GM18867 (cell line): Measurements from ENCODE around the gene MAN1C1.

Experiments used
- ATAC-seq: cut with Tn5 transposase; IDR thresholded peaks from one replicate; pipeline ENCODE4 v1.9.1; 2021; ENCODE audit warnings: mild to moderate bottlenecking, moderate library complexity; ENCODE audit not compliant: unreplicated experiment

The MAN1C1 gene

GRCh38 chr1:25754470-25755181 lies 138.0 kb downstream of the MAN1C1 start:
- no peak for ATAC-seq

DNA sequence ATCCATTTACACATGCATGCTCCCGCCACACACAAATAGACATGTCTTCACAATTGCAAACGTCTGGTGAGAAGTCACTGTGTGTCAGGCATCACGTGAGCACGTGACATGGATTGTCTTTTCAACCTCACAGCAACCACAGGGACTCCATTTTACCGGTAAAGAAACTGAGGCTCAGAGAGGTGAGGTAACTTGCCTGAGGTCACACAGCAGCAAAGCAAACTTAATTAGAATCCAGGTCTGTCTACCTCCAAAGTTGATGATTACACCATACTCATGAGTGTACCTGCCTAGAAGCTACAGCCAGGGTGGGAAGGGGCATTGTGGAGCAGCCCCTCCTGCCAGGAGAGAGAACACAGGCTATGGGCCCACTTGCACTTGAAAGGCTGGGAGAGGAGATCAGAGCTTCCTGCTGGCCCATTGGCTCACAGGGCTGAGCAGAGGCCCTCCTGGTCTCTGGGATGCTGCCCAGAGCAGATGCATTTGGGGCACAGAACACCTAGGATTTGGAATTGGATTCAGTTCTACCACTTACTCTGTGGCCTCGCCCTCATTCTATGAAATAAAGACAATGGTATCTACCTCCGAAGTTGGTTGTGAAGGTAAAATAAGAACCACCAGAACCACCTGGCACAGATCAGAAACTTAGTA lies 139.0 kb downstream of the MAN1C1 start:
- no peak for ATAC-seq

GRCh38 chr1:25756215-25756614 lies 139.6 kb downstream of the MAN1C1 start:
- no peak for ATAC-seq

GRCh38 chr1:25757151-25757845 lies 140.7 kb downstream of the MAN1C1 start:
- no peak for ATAC-seq

DNA sequence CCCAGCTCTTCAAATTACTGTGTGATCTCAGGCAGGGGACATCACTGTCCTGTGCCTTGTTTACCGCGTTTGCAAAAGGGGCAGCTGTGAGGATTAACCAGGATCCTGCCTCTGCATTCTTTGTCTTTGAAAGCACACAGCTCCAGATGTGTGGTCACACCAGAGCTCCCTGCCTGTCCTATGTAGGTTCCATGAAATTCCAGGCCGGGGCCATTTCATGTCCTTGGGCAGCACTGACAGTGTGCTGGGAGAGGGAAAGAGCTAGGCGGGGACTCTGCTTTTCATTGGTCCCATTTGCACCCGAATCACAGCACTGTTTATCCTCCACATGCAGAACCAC lies 141.2 kb downstream of the MAN1C1 start:
- ATAC-seq: no peak

DNA sequence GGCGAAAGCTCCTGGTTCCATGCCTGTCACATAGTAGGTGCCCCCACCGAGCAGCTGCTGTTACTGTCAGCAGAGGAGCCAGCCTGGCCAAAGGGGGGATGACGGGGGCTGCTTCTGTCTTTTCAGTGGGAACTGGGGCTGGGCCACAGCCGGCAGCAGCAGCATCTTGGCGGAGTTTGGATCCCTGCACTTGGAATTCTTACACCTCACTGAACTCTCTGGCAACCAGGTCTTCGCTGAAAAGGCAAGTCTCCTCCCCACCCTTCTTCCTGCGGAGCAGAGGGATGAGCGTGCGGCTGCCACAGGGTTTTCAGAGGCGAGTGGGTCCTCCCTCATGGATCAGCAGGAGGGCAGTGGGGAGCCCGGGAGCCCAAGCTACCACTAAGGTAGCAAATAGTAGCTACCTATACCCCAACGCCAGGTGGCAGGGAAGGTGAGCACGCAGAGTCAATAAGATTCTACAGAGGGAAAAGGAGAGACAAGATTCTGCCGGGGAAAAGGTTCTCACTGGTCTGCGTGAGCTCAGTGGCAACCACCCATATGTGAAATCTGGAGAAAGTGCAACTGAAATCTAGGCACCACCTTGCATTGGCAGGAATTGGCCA lies 142.0 kb downstream of the MAN1C1 start:
- no peak for ATAC-seq

GRCh38 chr1:25760122-25760719 lies 143.6 kb downstream of the MAN1C1 start:
- no peak for ATAC-seq

DNA sequence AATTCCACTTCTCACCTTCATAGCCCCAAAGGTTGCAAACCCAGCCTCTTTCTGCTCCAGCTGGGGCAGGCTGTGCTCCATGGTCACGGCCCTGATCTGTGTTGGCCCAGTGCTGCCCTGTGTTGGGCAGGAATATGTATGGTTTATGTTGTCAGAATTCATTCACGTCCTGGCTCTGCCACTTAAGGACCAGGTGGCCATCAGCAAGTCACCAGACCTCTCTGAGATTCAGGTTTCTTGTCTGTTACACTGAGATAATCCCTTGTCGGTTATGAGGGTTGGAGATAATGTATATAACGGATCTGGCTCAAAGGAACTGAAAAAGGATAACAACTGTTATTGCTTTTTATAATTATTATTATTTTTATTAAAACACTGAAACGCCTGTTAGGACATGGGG lies 144.3 kb downstream of the MAN1C1 start:
- no peak for ATAC-seq

GRCh38 chr1:25763493-25763892 lies 146.9 kb downstream of the MAN1C1 start:
- no peak for ATAC-seq

- no peak for ATAC-seq
Measured at GRCh38 chr1:25765136-25765922, 148.7 kb downstream of the MAN1C1 start.

DNA sequence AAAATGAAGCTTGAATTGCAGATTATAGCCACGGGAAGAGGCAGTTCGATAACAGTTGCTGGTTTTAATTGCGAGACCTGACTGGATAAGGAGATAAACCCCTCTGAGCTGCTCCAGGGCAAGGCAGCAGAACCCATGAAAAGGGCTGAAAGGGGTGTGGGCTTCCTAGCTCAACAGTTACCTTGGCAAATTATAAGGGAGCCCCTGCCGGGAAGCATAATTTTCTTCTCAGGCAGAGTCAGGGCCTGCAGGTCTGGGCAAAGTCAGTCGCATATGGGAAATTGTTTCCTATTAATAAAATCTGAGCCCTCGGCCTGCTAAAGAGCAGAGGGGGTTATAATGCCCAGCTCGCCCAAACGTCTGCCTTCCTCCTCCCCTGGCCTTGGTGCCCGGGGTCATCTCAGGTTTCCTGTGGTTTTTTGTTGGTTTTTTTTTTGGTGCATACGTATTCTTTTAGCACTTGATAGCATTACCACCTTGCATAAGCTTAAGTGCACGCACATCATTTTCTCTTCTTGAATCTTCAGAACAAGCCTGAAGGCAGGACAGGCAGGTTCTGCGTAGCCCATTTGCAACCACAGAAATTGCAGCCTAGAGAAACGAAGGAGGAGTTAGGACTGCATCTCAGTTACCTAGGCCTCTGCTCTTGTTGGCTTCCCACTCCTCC lies 149.5 kb downstream of the MAN1C1 start:
- no peak for ATAC-seq

GRCh38 chr1:25766721-25767436 lies 150.3 kb downstream of the MAN1C1 start:
- ATAC-seq: no peak

DNA sequence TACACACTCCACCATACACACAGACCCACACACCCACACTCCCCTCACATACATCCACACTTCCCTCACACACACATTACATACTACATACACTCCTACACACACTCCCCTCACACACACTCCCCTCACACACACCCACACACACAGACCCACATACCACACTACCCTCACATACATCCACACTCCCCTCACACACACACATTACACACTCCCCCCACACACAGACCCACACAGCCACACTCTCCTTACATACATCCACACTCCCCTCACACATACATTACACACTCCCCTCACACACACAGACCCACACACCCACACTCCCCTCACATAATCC lies 150.8 kb downstream of the MAN1C1 start:
- ATAC-seq: no peak

DNA sequence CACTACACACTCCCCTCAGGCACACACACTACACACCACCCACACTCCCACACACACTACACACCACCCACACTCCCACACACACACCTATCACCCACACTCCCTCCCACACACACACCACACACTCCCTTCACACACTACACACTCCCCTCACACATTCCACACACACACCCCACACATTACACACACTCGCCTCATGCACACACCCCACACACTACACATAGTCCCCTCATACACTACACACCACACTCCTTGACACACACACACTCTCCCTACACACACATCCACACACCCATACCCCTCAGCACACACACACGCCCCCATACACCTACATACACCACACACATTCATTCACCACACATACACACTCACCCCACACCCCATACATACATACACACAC lies 152.4 kb downstream of the MAN1C1 start:
- no peak for ATAC-seq

- ATAC-seq: no peak
Measured at GRCh38 chr1:25769625-25770383, 153.2 kb downstream of the MAN1C1 start.

DNA sequence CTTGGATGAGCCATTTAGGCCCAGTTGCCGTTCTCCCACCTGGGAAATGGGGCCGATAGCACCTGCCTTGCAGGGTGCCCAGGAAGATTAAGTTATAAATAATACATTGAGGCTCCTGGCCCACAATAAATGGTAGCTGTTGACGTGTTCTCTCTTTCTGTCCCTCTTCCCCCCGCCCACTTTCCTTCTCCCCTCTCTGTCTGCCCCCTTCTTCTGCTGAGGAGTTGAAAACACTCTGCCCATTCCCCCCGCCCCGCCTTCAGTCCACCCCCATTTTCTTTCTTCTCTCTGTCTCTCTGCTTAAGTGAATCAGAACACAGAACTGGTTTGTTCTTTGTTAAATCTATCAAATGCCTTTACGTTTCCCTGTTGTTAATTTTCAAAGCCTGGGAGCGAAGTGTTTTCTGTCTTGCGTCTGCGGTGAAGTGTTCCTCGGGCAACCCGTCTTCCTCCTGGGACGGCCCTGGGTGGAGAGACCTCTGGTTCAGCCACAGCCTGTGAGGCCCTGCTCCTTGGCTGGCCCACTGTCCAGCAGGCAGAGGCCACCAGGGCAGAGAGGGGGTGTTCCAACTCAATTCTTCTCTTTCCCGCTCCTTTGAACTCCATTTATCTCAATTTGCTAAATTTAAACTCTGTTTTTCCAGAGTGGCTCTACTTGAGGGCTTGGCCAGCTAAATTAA lies 154.1 kb downstream of the MAN1C1 start:
- no peak for ATAC-seq

DNA sequence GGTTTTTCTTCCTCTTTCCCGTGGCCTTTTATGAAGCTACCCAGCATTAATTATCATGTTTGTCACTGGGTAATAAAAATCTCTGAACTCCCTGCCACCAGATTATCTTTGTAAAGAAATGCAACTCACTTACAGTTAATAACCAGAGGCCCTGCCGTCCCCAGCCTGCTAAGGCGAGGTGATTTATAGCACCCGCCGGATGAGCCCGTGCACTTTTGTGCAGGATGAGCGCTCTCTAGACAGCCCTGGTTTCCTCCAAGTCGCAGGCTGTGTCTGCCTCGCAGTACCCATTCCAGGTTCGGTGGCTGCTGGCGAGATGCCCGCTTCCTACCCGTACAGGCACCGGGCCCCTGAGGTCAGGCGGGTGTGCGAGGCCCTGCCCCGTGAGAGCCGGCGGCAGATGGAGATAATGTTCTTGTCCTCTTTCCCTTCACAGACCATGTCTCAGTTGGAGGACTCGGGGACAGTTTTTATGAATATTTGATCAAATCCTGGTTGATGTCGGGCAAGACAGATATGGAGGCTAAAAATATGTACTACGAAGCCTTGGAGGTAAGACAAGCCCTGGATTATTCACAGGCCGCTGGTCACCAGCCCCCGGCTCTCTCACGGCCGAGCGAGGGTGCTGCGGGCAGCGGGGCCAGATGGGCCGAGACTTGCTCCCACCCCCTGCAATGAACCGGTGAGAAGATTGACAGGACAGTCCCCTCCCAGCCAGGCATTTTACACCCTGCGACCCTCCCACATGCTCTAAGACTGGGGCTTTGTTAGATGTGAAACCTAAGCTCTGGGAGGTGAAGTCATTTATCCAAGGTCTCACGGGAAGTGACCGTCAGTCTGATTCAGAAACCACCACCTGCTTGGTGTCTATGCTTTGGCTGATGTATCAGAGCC lies 154.9 kb downstream of the MAN1C1 start:
- ATAC-seq: no peak
